K562 (cell line): ENCODE results near the gene RBMS3. TPM values are rescaled to one million over a fixed set of nuclear protein-coding genes. Genes with fewer than 3 reads are reported as not detected.

Experiments
- ATAC-seq: fragments of 200-7000 bp; cut with Tn5 transposase; 3 replicates; pipeline ENCODE4 v1.9.1; 2020; ENCODE audit warnings: moderate library complexity
- BruUV-seq: library from RNA; stranded (reverse); fragments of 400-500 nt; replicated peaks from 2 replicates; lab custom pipeline; 2021; lab: Mats Ljungman, UMichigan
- CTCF ChIA-PET: fragments of 300-600 bp; formaldehyde crosslinking; extraction: SDS; loops from one replicate; lab custom pipeline; 2021; ENCODE audit warnings: low intra/inter-chr PET ratio; lab: Yijun Ruan, JAX
- POLR2A ChIA-PET: fragments of 300-600, 350-650 bp; sonication (Branson Sonifier 250); formaldehyde crosslinking; extraction: SDS; loops from one replicate; lab custom pipeline; 2021; ENCODE audit warnings: antibody characterized with exemption, inconsistent platforms; lab: Yijun Ruan, JAX
- DNase-seq, 4 experiments: peaks; one replicate each; pipeline versions ENCODE4 v3.0.0 to v3.0.0-alpha.2; 2011 to 2018; ENCODE audit warnings: low spot score in 3 of 4, mixed read lengths in 3 of 4; ENCODE audit errors: extremely low read depth in 1 of 4
- FAIRE-seq: peaks from 2 replicates; lab custom pipeline; 2011; peaks lifted over from hg19 to GRCh38; lab: Jason Lieb, UNC
- H2AFZ ChIP-seq: 2 replicates; pipeline ENCODE4 v1.6.0; 2011; ENCODE audit warnings: low read depth, low read length, control low read depth, inconsistent platforms
- H3K27ac ChIP-seq: fragments of 200-600 bp; 3 replicates; pipeline ENCODE4 v1.8.0; 2011; ENCODE audit warnings: low read depth, mild to moderate bottlenecking, control low read depth, inconsistent platforms, low read length, moderate library complexity, mixed read lengths; ENCODE audit errors: extremely low read depth
- H3K27me3 ChIP-seq, 2 experiments: fragments of 300-600 bp in 1 of 2; 2 replicates in 1 of 2; 3 replicates in 1 of 2; pipeline versions ENCODE4 v1.6.0 to v1.8.0; 2011; ENCODE audit warnings: inconsistent platforms in 2 of 2, low read length in 2 of 2, mild to moderate bottlenecking in 1 of 2, mixed read lengths in 1 of 2, moderate library complexity in 1 of 2; ENCODE audit not compliant: control insufficient read depth in 2 of 2, insufficient read depth in 2 of 2
- H3K36me3 ChIP-seq: fragments of 300-600 bp; 3 replicates; pipeline ENCODE4 v1.8.0; 2011; ENCODE audit warnings: mild to moderate bottlenecking, low read length, inconsistent platforms; ENCODE audit not compliant: control insufficient read depth, insufficient read depth
- H3K4me1 ChIP-seq, 2 experiments: fragments of 200-600 bp in 1 of 2; replicated peaks in 1 of 2; 2 replicates in 1 of 2; 3 replicates in 1 of 2; pipeline versions ENCODE4 v1.5.1 to v1.8.0; 2011; ENCODE audit warnings: inconsistent platforms in 2 of 2, low read length in 2 of 2, mild to moderate bottlenecking in 1 of 2, mixed read lengths in 1 of 2, moderate library complexity in 1 of 2; ENCODE audit not compliant: control insufficient read depth in 2 of 2, insufficient read depth in 2 of 2
- H3K4me2 ChIP-seq: 2 replicates; pipeline ENCODE4 v1.6.1; 2011; ENCODE audit warnings: low read length, control low read depth, inconsistent platforms, mixed read lengths; ENCODE audit not compliant: insufficient read depth
- H3K4me3 ChIP-seq: fragments of 200-600 bp; sonication (generic), shearing (Covaris generic); 2 replicates; pipeline ENCODE4 v1.5.1; 2016; ENCODE audit warnings: control low read depth, inconsistent platforms
- H3K79me2 ChIP-seq: fragments of 200-600 bp; 3 replicates; pipeline ENCODE4 v1.8.0; 2011; ENCODE audit warnings: low read length, inconsistent platforms; ENCODE audit not compliant: control insufficient read depth, insufficient read depth
- H3K9ac ChIP-seq, 2 experiments: 2 replicates each; pipeline versions ENCODE4 v1.6.0 to v1.6.1; 2011; ENCODE audit warnings: low read depth in 2 of 2, low read length in 2 of 2, control low read depth in 1 of 2, inconsistent platforms in 1 of 2, mild to moderate bottlenecking in 1 of 2, mixed read lengths in 1 of 2; ENCODE audit not compliant: insufficient read depth in 1 of 2
- H3K9me1 ChIP-seq: one replicate; pipeline ENCODE4 v1.6.0; 2011; ENCODE audit warnings: inconsistent platforms, mild to moderate bottlenecking, low read length, moderate library complexity; ENCODE audit not compliant: control insufficient read depth, insufficient read depth
- H3K9me3 ChIP-seq: replicated peaks from 2 replicates; pipeline ENCODE4 v1.5.1; 2011; ENCODE audit warnings: low read depth, low read length, inconsistent platforms; ENCODE audit not compliant: control insufficient read depth, insufficient read depth
- H4K20me1 ChIP-seq: replicated peaks from 2 replicates; pipeline ENCODE4 v1.6.1; 2011; ENCODE audit warnings: low read length, inconsistent platforms, mixed read lengths; ENCODE audit not compliant: control insufficient read depth, insufficient read depth
- ATF4 ChIP-seq: fragments of 450-650 bp; formaldehyde crosslinking; IDR thresholded peaks from 2 replicates; pipeline ENCODE4 v1.4.0; 2022; ENCODE audit warnings: mild to moderate bottlenecking, moderate library complexity
- CXXC5 ChIP-seq: fragments of 250-450 bp; sonication (Bioruptor Pico); IDR thresholded peaks from 2 replicates; pipeline ENCODE4 v1.8.0; 2022; ENCODE audit warnings: inconsistent platforms, mild to moderate bottlenecking, moderate library complexity
- DNMT1 ChIP-seq: fragments of 450-650 bp; IDR thresholded peaks from 2 replicates; pipeline ENCODE4 v1.6.1; 2016; ENCODE audit warnings: antibody characterized with exemption, mild to moderate bottlenecking
- ESRRB ChIP-seq: fragments of 250-450 bp; sonication (Bioruptor Pico); IDR thresholded peaks from 2 replicates; pipeline ENCODE4 v1.5.0; 2020; ENCODE audit warnings: mild to moderate bottlenecking, moderate library complexity, borderline replicate concordance
- ETS2 ChIP-seq: IDR thresholded peaks from 2 replicates; pipeline ENCODE4 v1.6.1; 2016; ENCODE audit warnings: borderline replicate concordance, missing genetic modification characterization, mild to moderate bottlenecking, moderate library complexity, missing compliant biosample characterization; ENCODE audit not compliant: poor library complexity, severe bottlenecking
- FOXA1 ChIP-seq: fragments of 450-650 bp; IDR thresholded peaks from 2 replicates; pipeline ENCODE4 v1.6.1; 2016; ENCODE audit warnings: mild to moderate bottlenecking, borderline replicate concordance
- ID3 ChIP-seq, 2 experiments: fragments of 250-450 bp in 1 of 2; fragments of 450-650 bp in 1 of 2; sonication (Bioruptor Pico) in 1 of 2; IDR thresholded peaks; 2 replicates each; pipeline versions ENCODE4 v1.6.1 to v1.8.0; 2016 to 2021; ENCODE audit warnings: mild to moderate bottlenecking in 2 of 2, moderate library complexity in 2 of 2, missing compliant biosample characterization in 1 of 2, missing genetic modification characterization in 1 of 2
- KLF1 ChIP-seq: fragments of 450-650 bp; IDR thresholded peaks from 2 replicates; pipeline ENCODE4 v1.6.1; 2016; ENCODE audit warnings: missing genetic modification characterization, missing compliant biosample characterization
- MIER1 ChIP-seq: fragments of 450-650 bp; IDR thresholded peaks from 2 replicates; pipeline ENCODE4 v1.6.1; 2016; ENCODE audit warnings: antibody characterized with exemption, mild to moderate bottlenecking, low read depth
- MITF ChIP-seq: IDR thresholded peaks from 2 replicates; pipeline ENCODE4 v1.6.1; 2014; ENCODE audit warnings: antibody characterized with exemption
- NCOA6 ChIP-seq: fragments of 450-650 bp; IDR thresholded peaks from 2 replicates; pipeline ENCODE4 v1.6.1; 2017; ENCODE audit warnings: mild to moderate bottlenecking
- PYGO2 ChIP-seq: fragments of 450-650 bp; IDR thresholded peaks from 2 replicates; pipeline ENCODE4 v1.6.1; 2016; ENCODE audit warnings: mild to moderate bottlenecking, missing genetic modification characterization, moderate library complexity, missing compliant biosample characterization
- RFX1 ChIP-seq: fragments of 450-650 bp; IDR thresholded peaks from 2 replicates; pipeline ENCODE4 v1.6.1; 2016; ENCODE audit warnings: mild to moderate bottlenecking, moderate library complexity
- SNAPC5 ChIP-seq: fragments of 250-450 bp; sonication (Bioruptor Pico); IDR thresholded peaks from 2 replicates; pipeline ENCODE4 v1.8.0; 2021; ENCODE audit warnings: moderate library complexity, mild to moderate bottlenecking, inconsistent platforms
- SREBF2 ChIP-seq: sonication (generic); formaldehyde crosslinking; IDR thresholded peaks from 2 replicates; pipeline ENCODE4 v1.4.0; 2020; ENCODE audit warnings: mild to moderate bottlenecking, missing genetic modification reagents
- ZBED1 ChIP-seq: IDR thresholded peaks from 2 replicates; pipeline ENCODE4 v1.6.1; 2014
- ZBTB49 ChIP-seq: sonication (generic); formaldehyde crosslinking; IDR thresholded peaks from 2 replicates; pipeline ENCODE4 v1.8.0; 2022; ENCODE audit warnings: missing genetic modification reagents, mild to moderate bottlenecking, borderline replicate concordance
- in situ Hi-C: fragments of 300-500 bp; cut with MboI; formaldehyde crosslinking; loops from 4 replicates; pipeline ENCODE4 v1.15.0; 2018; ENCODE audit warnings: inconsistent platforms, mixed read lengths
- intact Hi-C: fragments of 100-400 bp; cut with micrococcal nuclease; formaldehyde crosslinking; loops from 2 replicates; pipeline ENCODE4 v1.14.2; 2022
- polyA plus RNA-seq, 8 experiments: library from polyadenylated mRNA; depleted of rRNA in 4 of 8; stranded (reverse) in 5 of 8; unstranded in 3 of 8; fragments of >200 nt; fragmentation: Nextera tagmentation in 2 of 8; fragmentation: Illumina TruSeq in 1 of 8; extraction: Ambion mirVana in 2 of 8; extraction: Trizol in 1 of 8; gene quantifications; 2 replicates each; pipeline versions ENCODE4 v1.2.1 to v1.2.3, GENCODE V29; 2011 to 2014; ENCODE audit warnings: inconsistent platforms in 1 of 8, missing spikeins in 1 of 8
- total RNA-seq, 7 experiments: library from RNA; depleted of rRNA in 6 of 7; stranded (reverse); fragments of >200 nt in 6 of 7; fragmentation: Illumina TruSeq in 2 of 7; extraction: Trizol in 2 of 7; gene quantifications; 2 replicates each; pipeline versions ENCODE4 v1.2.1 to v1.2.3, GENCODE V29; 2011 to 2021; ENCODE audit warnings: low replicate concordance in 1 of 7

The RBMS3 gene
- total and polyA plus RNA-seq, 9 of the 15 experiments (the other 6 are each of a cell fraction or from before 2014, with no cell fraction given) = 0.20 TPM; not detected in 8

GRCh38 chr3:29337565-29337964 is 56.7 kb downstream of the RBMS3 start (continued):
- no peak for TF ChIP-seq NCOA6

- POLR2A ChIA-PET = no interaction called here
Observed at GRCh38 chr3:29338377-29338776, 57.5 kb downstream of the RBMS3 start.

More at GRCh38 chr3:29338377-29338776, 57.5 kb downstream of the RBMS3 start:
- intact Hi-C loops = no loop called here
- BruUV-seq = no TSS peak
- Histone ChIP-seq H3K79me2 (no peaks in the 10 kb centered on the region), H3K9me3 (no peaks in the 10 kb centered on the region; the same call in 1 of the 2 replicates), H4K20me1 (no peaks in the 10 kb centered on the region), H3K4me1 (no peaks in the 10 kb centered on the region), H3K4me2 (no peak overlapping the region), H3K4me3 (no peak overlapping the region), H3K27ac (no peak overlapping the region), H3K9me1 (no peaks in the 10 kb centered on the region), H3K27me3 (no peaks in the 10 kb centered on the region), H3K9ac (no peak overlapping the region), H2AFZ (no peak overlapping the region), H3K36me3 (no peaks in the 10 kb centered on the region)
- no peak for TF ChIP-seq MITF
- TF ChIP-seq ESRRB = no peak
- TF ChIP-seq PYGO2 (tag) = no peak
- TF ChIP-seq SNAPC5 (CRISPR knock-in tag) = no peak
- TF ChIP-seq ETS2 (tag) = no peak
- no peak for TF ChIP-seq MIER1
- TF ChIP-seq ID3 (CRISPR knock-in tag; IDR thresholded peaks at IDR 0.05) = no peak
- no peak for TF ChIP-seq ID3 (tag; IDR thresholded peaks at IDR 0.05)
- no peak for TF ChIP-seq DNMT1
- TF ChIP-seq ZBTB49 = no peak
- TF ChIP-seq ZBED1 = no peak
- no peak for TF ChIP-seq RFX1
- no peak for TF ChIP-seq SREBF2 (CRISPR knock-in tag)
- TF ChIP-seq KLF1 (tag) = no peak
- no peak for TF ChIP-seq ATF4 (CRISPR knock-in tag)
- TF ChIP-seq CXXC5 = no peak
- no peak for TF ChIP-seq FOXA1
- FAIRE-seq = no peak
- CTCF ChIA-PET = no interaction called here
- in situ Hi-C loops = no loop called here
- no peak for DNase-seq
- no peak for ATAC-seq
